ENCODE results near the gene RHD. TPM values are rescaled to one million over a fixed set of nuclear protein-coding genes. Genes with fewer than 3 reads are reported as not detected.
A peak's percentile ranks its signal among the peaks of the same experiment; 100 is the strongest.
"Not testable (repeated sequence)": the region's sequence is repeated elsewhere in the genome, so short reads cannot be mapped to it uniquely, and the experiment has no call there.

RHD gene
- 0.44 TPM for polyA plus RNA-seq (2013)

- no CpG with 5 or more reads among the region's 8 CpGs for WGBS (ENCODE audit: insufficient coverage)
- CTCF ChIA-PET; POLR2A ChIA-PET; H3K4me3 ChIP-seq (ENCODE audit: control insufficient read depth in 1 of 7, extremely low read depth in 1 of 7, insufficient read depth in 4 of 7, low read depth in 2 of 7, low read length in 6 of 7); H3K4me1 ChIP-seq (ENCODE audit: control extremely low read depth in 1 of 4, control insufficient read depth in 4 of 4, insufficient read depth in 4 of 4, low read length in 3 of 4); H3K27me3 ChIP-seq (replicated peaks in 2 of 5; ENCODE audit: control insufficient read depth in 4 of 5, insufficient read depth in 5 of 5, low read length in 4 of 5); H3K27ac ChIP-seq (ENCODE audit: insufficient read depth in 1 of 2, low read depth in 1 of 2, low read length in 2 of 2, poor library complexity in 1 of 2, severe bottlenecking in 2 of 2); DNase-seq; H3K36me3 ChIP-seq (ENCODE audit: control insufficient read depth in 4 of 4, insufficient read depth in 4 of 4, low read length in 3 of 4); H3K9me3 ChIP-seq (ENCODE audit: control extremely low read depth in 1 of 5, control insufficient read depth in 4 of 5, insufficient read depth in 2 of 5, low read depth in 1 of 5, low read length in 4 of 5): not testable (repeated sequence)
Measured at GRCh38 chr1:25272238-25272637, at the start of gene RHD. RHD (plus strand) TSS chr1:25272509; CDS start chr1:25272548, 39 bp downstream.

GRCh38 chr1:25222606-25223005, 49.7 kb upstream of the RHD start:
- no peak overlapping the region for H3K4me3 ChIP-seq (ENCODE audit: control insufficient read depth in 1 of 7, extremely low read depth in 1 of 7, insufficient read depth in 4 of 7, low read depth in 2 of 7, low read length in 6 of 7)
- no peaks in the 10 kb centered on the region for H3K27me3 ChIP-seq (replicated peaks in 2 of 5; ENCODE audit: control insufficient read depth in 4 of 5, insufficient read depth in 5 of 5, low read length in 4 of 5)
- H3K27ac ChIP-seq (ENCODE audit: insufficient read depth in 1 of 2, low read depth in 1 of 2, low read length in 2 of 2, poor library complexity in 1 of 2, severe bottlenecking in 2 of 2) = no peak overlapping the region
- WGBS (ENCODE audit: insufficient coverage) = 98% methylated on average over 4 of the region's 4 CpGs
- no peak for DNase-seq
- H3K4me1 ChIP-seq (ENCODE audit: control extremely low read depth in 1 of 4, control insufficient read depth in 4 of 4, insufficient read depth in 4 of 4, low read length in 3 of 4) = no peaks in the 10 kb centered on the region
- H3K36me3 ChIP-seq (ENCODE audit: control insufficient read depth in 4 of 4, insufficient read depth in 4 of 4, low read length in 3 of 4) = peaks cover 11 to 65% (median 35%) of the 10 kb centered on the region in 4 experiments
- POLR2A ChIA-PET = interaction anchor here (0.6 to 0.9 kb wide), 3 partner anchors 9 to 721 kb away, joined by 3 read pairs; partner anchors contain the start of genes RSRP1 and SYF2
- CTCF ChIA-PET = interaction anchor here (0.9 to 1.1 kb wide), 3 partner anchors 16 to 20 kb away, joined by 3 read pairs; no protein-coding TSS in a partner anchor
- no peaks in the 10 kb centered on the region for H3K9me3 ChIP-seq (ENCODE audit: control extremely low read depth in 1 of 5, control insufficient read depth in 4 of 5, insufficient read depth in 2 of 5, low read depth in 1 of 5, low read length in 4 of 5)

GRCh38 chr1:25223471-25223870, 48.8 kb upstream of the RHD start:
- ChIA-PET CTCF (interaction anchor here (1.1 kb wide), 1 partner anchor 21 kb away, joined by 3 read pairs; no protein-coding TSS in a partner anchor), POLR2A (no interaction called here)
- no peaks in the 10 kb centered on the region for H3K27me3 ChIP-seq (replicated peaks in 2 of 5; ENCODE audit: control insufficient read depth in 4 of 5, insufficient read depth in 5 of 5, low read length in 4 of 5)
- no peak overlapping the region for H3K4me3 ChIP-seq (ENCODE audit: control insufficient read depth in 1 of 7, extremely low read depth in 1 of 7, insufficient read depth in 4 of 7, low read depth in 2 of 7, low read length in 6 of 7)
- H3K9me3 ChIP-seq (ENCODE audit: control extremely low read depth in 1 of 5, control insufficient read depth in 4 of 5, insufficient read depth in 2 of 5, low read depth in 1 of 5, low read length in 4 of 5) = no peaks in the 10 kb centered on the region
- no peak overlapping the region for H3K27ac ChIP-seq (ENCODE audit: insufficient read depth in 1 of 2, low read depth in 1 of 2, low read length in 2 of 2, poor library complexity in 1 of 2, severe bottlenecking in 2 of 2)
- H3K4me1 ChIP-seq (ENCODE audit: control extremely low read depth in 1 of 4, control insufficient read depth in 4 of 4, insufficient read depth in 4 of 4, low read length in 3 of 4) = no peaks in the 10 kb centered on the region
- WGBS (ENCODE audit: insufficient coverage) = 100% methylated on average over 2 of the region's 3 CpGs
- peaks cover 15 to 73% (median 39%) of the 10 kb centered on the region in 4 experiments for H3K36me3 ChIP-seq (ENCODE audit: control insufficient read depth in 4 of 4, insufficient read depth in 4 of 4, low read length in 3 of 4)
- DNase-seq = no peak

GRCh38 chr1:25232027-25232865, 40.1 kb upstream of the RHD start, which contains the start of gene SYF2:
SYF2 (minus strand) TSS chr1:25232502; CDS start chr1:25232467, 35 bp downstream.
- peak; percentile 93 to 96 (median 95) for DNase-seq
- ChIA-PET CTCF (interaction anchor here (0.6 to 2.3 kb wide), 8 partner anchors 8 to 105 kb away, joined by 3 to 7 read pairs (median 4); partner anchors contain the start of gene RSRP1), POLR2A (interaction anchor here (0.5 to 2.8 kb wide), 6 partner anchors 10 to 1670 kb away, joined by 3 to 24 read pairs (median 3); partner anchors contain the start of genes RSRP1 and RUNX3)
- Histone ChIP-seq H3K27ac (ENCODE audit: insufficient read depth in 1 of 2, low read depth in 1 of 2, low read length in 2 of 2, poor library complexity in 1 of 2, severe bottlenecking in 2 of 2) (peak within 1 kb of the TSS; percentile 84 to 96), H3K27me3 (replicated peaks in 2 of 5; ENCODE audit: control insufficient read depth in 4 of 5, insufficient read depth in 5 of 5, low read length in 4 of 5) (no peaks in the 10 kb centered on the region), H3K4me1 (ENCODE audit: control extremely low read depth in 1 of 4, control insufficient read depth in 4 of 4, insufficient read depth in 4 of 4, low read length in 3 of 4) (peaks cover 13 to 40% (median 31%) of the 10 kb centered on the region in 4 experiments), H3K36me3 (ENCODE audit: control insufficient read depth in 4 of 4, insufficient read depth in 4 of 4, low read length in 3 of 4) (peaks cover 6 to 35% (median 24%) of the 10 kb centered on the region in 4 experiments), H3K4me3 (ENCODE audit: control insufficient read depth in 1 of 7, extremely low read depth in 1 of 7, insufficient read depth in 4 of 7, low read depth in 2 of 7, low read length in 6 of 7) (peak within 1 kb of the TSS; percentile 92 to 100 (median 93)), H3K9me3 (ENCODE audit: control extremely low read depth in 1 of 5, control insufficient read depth in 4 of 5, insufficient read depth in 2 of 5, low read depth in 1 of 5, low read length in 4 of 5) (no peaks in the 10 kb centered on the region)
- WGBS (ENCODE audit: insufficient coverage) = 0% methylated on average over 45 of the region's 54 CpGs

GRCh38 chr1:25232866-25233784, 39.2 kb upstream of the RHD start:
- WGBS (ENCODE audit: insufficient coverage) = 40% methylated on average over 5 of the region's 13 CpGs
- ChIA-PET CTCF (interaction anchor here (0.6 to 2.3 kb wide), 5 partner anchors 10 to 106 kb away, joined by 3 to 7 read pairs (median 3); no protein-coding TSS in a partner anchor), POLR2A (interaction anchor here (0.6 to 2.8 kb wide), 5 partner anchors 9 to 1671 kb away, joined by 3 to 24 read pairs (median 3); partner anchors contain the start of genes RSRP1 and RUNX3)
- DNase-seq = peak; percentile 79 to 87 (median 84)
- Histone ChIP-seq H3K27me3 (replicated peaks in 2 of 5; ENCODE audit: control insufficient read depth in 4 of 5, insufficient read depth in 5 of 5, low read length in 4 of 5) (no peaks in the 10 kb centered on the region), H3K4me1 (ENCODE audit: control extremely low read depth in 1 of 4, control insufficient read depth in 4 of 4, insufficient read depth in 4 of 4, low read length in 3 of 4) (peaks cover 13 to 47% (median 37%) of the 10 kb centered on the region in 4 experiments), H3K27ac (ENCODE audit: insufficient read depth in 1 of 2, low read depth in 1 of 2, low read length in 2 of 2, poor library complexity in 1 of 2, severe bottlenecking in 2 of 2) (peak overlapping the region; percentile 84 to 96), H3K4me3 (ENCODE audit: control insufficient read depth in 1 of 7, extremely low read depth in 1 of 7, insufficient read depth in 4 of 7, low read depth in 2 of 7, low read length in 6 of 7) (peak overlapping the region; percentile 92 to 100 (median 93)), H3K36me3 (ENCODE audit: control insufficient read depth in 4 of 4, insufficient read depth in 4 of 4, low read length in 3 of 4) (peaks cover 2 to 29% (median 21%) of the 10 kb centered on the region in 4 experiments), H3K9me3 (ENCODE audit: control extremely low read depth in 1 of 5, control insufficient read depth in 4 of 5, insufficient read depth in 2 of 5, low read depth in 1 of 5, low read length in 4 of 5) (no peaks in the 10 kb centered on the region)

- H3K27ac ChIP-seq (ENCODE audit: insufficient read depth in 1 of 2, low read depth in 1 of 2, low read length in 2 of 2, poor library complexity in 1 of 2, severe bottlenecking in 2 of 2); DNase-seq; H3K4me3 ChIP-seq (ENCODE audit: control insufficient read depth in 1 of 7, extremely low read depth in 1 of 7, insufficient read depth in 4 of 7, low read depth in 2 of 7, low read length in 6 of 7); H3K36me3 ChIP-seq (ENCODE audit: control insufficient read depth in 4 of 4, insufficient read depth in 4 of 4, low read length in 3 of 4); H3K27me3 ChIP-seq (replicated peaks in 2 of 5; ENCODE audit: control insufficient read depth in 4 of 5, insufficient read depth in 5 of 5, low read length in 4 of 5); H3K9me3 ChIP-seq (ENCODE audit: control extremely low read depth in 1 of 5, control insufficient read depth in 4 of 5, insufficient read depth in 2 of 5, low read depth in 1 of 5, low read length in 4 of 5); POLR2A ChIA-PET: not testable (repeated sequence)
- WGBS (ENCODE audit: insufficient coverage) = 98% methylated on average over 9 of the region's 10 CpGs
- CTCF ChIA-PET = interaction anchor here (0.6 kb wide), 1 partner anchor 271 kb away, joined by 3 read pairs; no protein-coding TSS in a partner anchor
- peaks cover 18 to 60% (median 46%) of the 10 kb centered on the region in 4 experiments for H3K4me1 ChIP-seq (ENCODE audit: control extremely low read depth in 1 of 4, control insufficient read depth in 4 of 4, insufficient read depth in 4 of 4, low read length in 3 of 4)
Measured at GRCh38 chr1:25235411-25235810, 36.9 kb upstream of the RHD start.

Data from common myeloid progenitor, CD34-positive (primary cell).